ENCODE results near the gene KCNH1.

KCNH1 gene

GRCh38 chr1:210691039-210691610 lies 442.8 kb downstream of the KCNH1 start:
- TF ChIP-seq CTCF (IDR thresholded peaks at IDR 0.05), result no peak

- no peak for TF ChIP-seq CTCF (IDR thresholded peaks at IDR 0.05)
Observed at GRCh38 chr1:210690236-210690635, 443.7 kb downstream of the KCNH1 start.

GRCh38 chr1:210689826-210690225 lies 444.1 kb downstream of the KCNH1 start:
- no peak for TF ChIP-seq CTCF (IDR thresholded peaks at IDR 0.05)

- no peak for TF ChIP-seq CTCF (IDR thresholded peaks at IDR 0.05)
Observed at GRCh38 chr1:210688512-210689234, 445.3 kb downstream of the KCNH1 start.

- TF ChIP-seq CTCF (IDR thresholded peaks at IDR 0.05), result no peak
Observed at GRCh38 chr1:210687582-210688279, 446.2 kb downstream of the KCNH1 start.

GRCh38 chr1:210686841-210687240 lies 447.1 kb downstream of the KCNH1 start:
- no peak for TF ChIP-seq CTCF (IDR thresholded peaks at IDR 0.05)

GRCh38 chr1:210685295-210685650 lies 448.7 kb downstream of the KCNH1 start:
- TF ChIP-seq CTCF (IDR thresholded peaks at IDR 0.05), result no peak
